ENCODE measurements around the gene RHOXF2.

Gene RHOXF2

GRCh38 chrX:120200851-120201250 is 42.4 kb downstream of the RHOXF2 start:
- DNase-seq (ENCODE audit: low read depth in 2 of 2) = no peak

GRCh38 chrX:120205816-120206753 is 47.7 kb downstream of the RHOXF2 start:
- DNase-seq (ENCODE audit: low read depth in 2 of 2) = no peak

- DNase-seq (ENCODE audit: low read depth in 2 of 2) = no peak
Observed at GRCh38 chrX:120207009-120207605, 48.7 kb downstream of the RHOXF2 start.

GRCh38 chrX:120213438-120214265 is 55.2 kb downstream of the RHOXF2 start:
- DNase-seq (ENCODE audit: low read depth in 2 of 2) = peak; percentile 31 to 57

Measured in activated CD4-positive, alpha-beta T cell treated with anti-CD3 and anti-CD28 coated beads for 24 hours (primary cell).